GM12878 (cell line): Measurements from ENCODE around the gene EDEM2. TPM values are rescaled to one million over a fixed set of nuclear protein-coding genes. Genes with fewer than 3 reads are reported as not detected.

Experiments used
- ATAC-seq: fragments of 200-7000 bp; cut with Tn5 transposase; 3 replicates; pipeline ENCODE4 v1.9.1; 2020; ENCODE audit warnings: mild to moderate bottlenecking, moderate library complexity
- BruUV-seq: library from RNA; stranded (reverse); fragments of 400-500 nt; replicated peaks from 2 replicates; lab custom pipeline; 2021; lab: Mats Ljungman, UMichigan
- CTCF ChIA-PET: fragments of 300-600 bp; sonication (Branson Sonifier 250); formaldehyde crosslinking; extraction: SDS; loops from one replicate; lab custom pipeline; 2021; ENCODE audit warnings: inconsistent platforms; lab: Yijun Ruan, JAX
- POLR2A ChIA-PET: fragments of 350-600 bp; formaldehyde crosslinking; extraction: SDS; loops from one replicate; lab custom pipeline; 2021; ENCODE audit warnings: inconsistent platforms; lab: Charles Lee
- RAD21 ChIA-PET: fragments of 300-600 bp; sonication (Branson Sonifier 250); formaldehyde crosslinking; loops from one replicate; lab custom pipeline; 2023; ENCODE audit warnings: antibody characterized with exemption; ENCODE audit not compliant: unreplicated experiment; lab: Charles Lee
- SMC1A ChIA-PET: fragments of 300-600 bp; sonication (Branson Sonifier 250); formaldehyde crosslinking; loops from one replicate; lab custom pipeline; 2023; ENCODE audit not compliant: unreplicated experiment, uncharacterized antibody; lab: Charles Lee
- DNase-seq: peaks from one replicate; pipeline ENCODE4 v3.0.0-alpha.2; 2011; ENCODE audit warnings: low read depth, low spot score
- FAIRE-seq: peaks from 3 replicates; lab custom pipeline; 2011; peaks lifted over from hg19 to GRCh38; lab: Jason Lieb, UNC
- H2AFZ ChIP-seq: 2 replicates; pipeline ENCODE4 v1.6.0; 2011; ENCODE audit warnings: low read depth, low read length, control low read depth; ENCODE audit not compliant: control insufficient read depth
- H3K27ac ChIP-seq: 2 replicates; pipeline ENCODE4 v1.5.1; 2011; ENCODE audit warnings: control low read depth; ENCODE audit not compliant: control insufficient read depth, insufficient read depth
- H3K27me3 ChIP-seq, 2 experiments: replicated peaks in 1 of 2; 2 replicates each; pipeline versions ENCODE4 v1.6.0 to v1.6.1; 2011; ENCODE audit warnings: low read length in 1 of 2; ENCODE audit not compliant: control insufficient read depth in 2 of 2, insufficient read depth in 2 of 2
- H3K36me3 ChIP-seq, 2 experiments: 2 replicates each; pipeline ENCODE4 v1.5.1; 2011; ENCODE audit warnings: low read length in 1 of 2; ENCODE audit not compliant: control insufficient read depth in 2 of 2, insufficient read depth in 2 of 2
- H3K4me1 ChIP-seq: 2 replicates; pipeline ENCODE4 v1.6.1; 2011; ENCODE audit warnings: mild to moderate bottlenecking, low read length, moderate library complexity, mixed read lengths; ENCODE audit not compliant: control insufficient read depth, insufficient read depth
- H3K4me2 ChIP-seq: 2 replicates; pipeline ENCODE4 v1.6.0; 2011; ENCODE audit warnings: control low read depth; ENCODE audit not compliant: control insufficient read depth, insufficient read depth
- H3K4me3 ChIP-seq: fragments of 200-600 bp; sonication (generic); 2 replicates; pipeline ENCODE4 v1.5.1; 2016
- H3K79me2 ChIP-seq: 2 replicates; pipeline ENCODE4 v1.6.0; 2011; ENCODE audit warnings: low read length; ENCODE audit not compliant: control insufficient read depth, insufficient read depth
- H3K9ac ChIP-seq: 2 replicates; pipeline ENCODE4 v1.8.0; 2011; ENCODE audit warnings: low read length, control low read depth, mixed read lengths; ENCODE audit not compliant: control insufficient read depth, insufficient read depth
- H3K9me3 ChIP-seq: replicated peaks from 3 replicates; pipeline ENCODE4 v1.5.1; 2011; ENCODE audit warnings: mild to moderate bottlenecking, low read length; ENCODE audit not compliant: control insufficient read depth, insufficient read depth
- H4K20me1 ChIP-seq: 2 replicates; pipeline ENCODE4 v1.6.0; 2011; ENCODE audit not compliant: control insufficient read depth, insufficient read depth
- BCL3 ChIP-seq: IDR thresholded peaks from 2 replicates; pipeline ENCODE4 v1.6.1; 2011; ENCODE audit warnings: borderline replicate concordance, low read depth, mild to moderate bottlenecking, moderate library complexity, low read length; ENCODE audit not compliant: insufficient read depth, poor library complexity, severe bottlenecking
- HCFC1 ChIP-seq: fragments of 150-350 bp; IDR thresholded peaks from 2 replicates; pipeline ENCODE4 v1.6.1; 2014; ENCODE audit warnings: low read length
- HSF1 ChIP-seq: fragments of 150-350 bp; IDR thresholded peaks from 2 replicates; pipeline ENCODE4 v1.6.1; 2014; ENCODE audit warnings: mild to moderate bottlenecking, low read depth, low read length
- NR2C2 ChIP-seq: IDR thresholded peaks from 2 replicates; pipeline ENCODE4 v1.6.1; 2011; ENCODE audit warnings: borderline replicate concordance, low read depth; ENCODE audit not compliant: control insufficient read depth, insufficient read length
- RB1 ChIP-seq: fragments of 450-650 bp; formaldehyde crosslinking; IDR thresholded peaks from 2 replicates; pipeline ENCODE4 v1.6.1; 2017; ENCODE audit warnings: mild to moderate bottlenecking, borderline replicate concordance
- SMAD5 ChIP-seq: IDR thresholded peaks from 2 replicates; pipeline ENCODE4 v1.6.1; 2016; ENCODE audit warnings: antibody characterized with exemption, low read depth
- SP1 ChIP-seq: IDR thresholded peaks from one replicate; pipeline ENCODE4 v1.6.1; 2011; ENCODE audit warnings: low read depth, low read length
- TCF3 ChIP-seq: IDR thresholded peaks from 2 replicates; pipeline ENCODE4 v1.6.1; 2012; ENCODE audit warnings: low read depth, mild to moderate bottlenecking, low read length, borderline replicate concordance; ENCODE audit not compliant: insufficient read depth
- ZSCAN29 ChIP-seq: fragments of 450-650 bp; IDR thresholded peaks from 2 replicates; pipeline ENCODE4 v1.6.1; 2017; ENCODE audit warnings: mild to moderate bottlenecking, moderate library complexity
- WGBS: methylation state at CpG from one replicate; pipeline ENCODE4 v1.1.6; 2016; ENCODE audit warnings: low lambda C conversion rate; ENCODE audit not compliant: insufficient replicate concordance, insufficient coverage; ENCODE audit errors: missing lambda C conversion rate; 5-methylcytosine and 5-hydroxymethylcytosine counted together
- in situ Hi-C: fragments of 300-500 bp; cut with MboI; formaldehyde crosslinking; loops from 9 replicates; pipeline ENCODE4 v1.14.3; 2018; ENCODE audit warnings: mixed read lengths
- intact Hi-C: fragments of 100-400 bp; cut with micrococcal nuclease; formaldehyde crosslinking; loops from one replicate; pipeline ENCODE4 v1.14.2; 2022; ENCODE audit not compliant: unreplicated experiment
- polyA plus RNA-seq, 11 experiments: library from polyadenylated mRNA; depleted of rRNA in 4 of 11; unstranded in 6 of 11; stranded (reverse) in 5 of 11; fragments of >200 nt; fragmentation: Nextera tagmentation in 4 of 11; fragmentation: Illumina TruSeq in 1 of 11; extraction: Ambion mirVana in 4 of 11; extraction: Trizol in 1 of 11; gene quantifications; 1 replicate in 1 of 11; 2 replicates in 10 of 11; pipeline versions ENCODE4 v1.2.1 to v1.2.3, GENCODE V29; 2011 to 2016; ENCODE audit warnings: inconsistent platforms in 2 of 11, missing spikeins in 2 of 11, low read depth in 1 of 11
- total RNA-seq, 4 experiments: library from RNA; depleted of rRNA in 3 of 4; stranded (reverse); fragments of >200 nt in 3 of 4; fragmentation: Illumina TruSeq in 1 of 4; extraction: Trizol in 1 of 4; gene quantifications; 2 replicates each; pipeline versions ENCODE4 v1.2.1 to v1.2.3, GENCODE V29; 2013 to 2021
- TF ChIP-seq, protein P1 (sequence below): fragments of 450-650 bp; formaldehyde crosslinking; IDR thresholded peaks from 2 replicates; pipeline ENCODE4 v1.5.0; 2022; ENCODE audit warnings: mild to moderate bottlenecking, missing genetic modification characterization

The EDEM2 gene
- total and polyA plus RNA-seq, 10 of the 15 experiments (the other 5 are each of a cell fraction or from before 2014, with no cell fraction given) = 9.9 to 24.8 (median 14.8) TPM

- H3K27me3 ChIP-seq = no peaks in the 10 kb centered on the region
- FAIRE-seq (no peak), DNase-seq (no peak), ATAC-seq (no peak)
- H3K4me1 ChIP-seq = no peaks in the 10 kb centered on the region
- H3K36me3 ChIP-seq = no peaks in the 10 kb centered on the region
- ChIA-PET POLR2A (interaction anchor here (0.6 kb wide), 1 partner anchor 13 kb away, joined by 3 read pairs; no protein-coding TSS in a partner anchor), RAD21 (no interaction called here), SMC1A (interaction anchor here (1.2 kb wide), 1 partner anchor 276 kb away, joined by 3 read pairs; no protein-coding TSS in a partner anchor), CTCF (interaction anchor here (0.5 to 1.4 kb wide), 2 partner anchors 11 to 24 kb away, joined by 3 to 4 read pairs; no protein-coding TSS in a partner anchor)
- no TSS peak for BruUV-seq
- intact Hi-C loops (no loop called here), in situ Hi-C loops (no loop called here)
- TF ChIP-seq NR2C2 (no peak), TCF3 (no peak), BCL3 (no peak), ZSCAN29 (no peak), RB1 (no peak), HCFC1 (no peak), SMAD5 (no peak), HSF1 (no peak), SP1 (no peak)
- TF ChIP-seq, protein P1, sequence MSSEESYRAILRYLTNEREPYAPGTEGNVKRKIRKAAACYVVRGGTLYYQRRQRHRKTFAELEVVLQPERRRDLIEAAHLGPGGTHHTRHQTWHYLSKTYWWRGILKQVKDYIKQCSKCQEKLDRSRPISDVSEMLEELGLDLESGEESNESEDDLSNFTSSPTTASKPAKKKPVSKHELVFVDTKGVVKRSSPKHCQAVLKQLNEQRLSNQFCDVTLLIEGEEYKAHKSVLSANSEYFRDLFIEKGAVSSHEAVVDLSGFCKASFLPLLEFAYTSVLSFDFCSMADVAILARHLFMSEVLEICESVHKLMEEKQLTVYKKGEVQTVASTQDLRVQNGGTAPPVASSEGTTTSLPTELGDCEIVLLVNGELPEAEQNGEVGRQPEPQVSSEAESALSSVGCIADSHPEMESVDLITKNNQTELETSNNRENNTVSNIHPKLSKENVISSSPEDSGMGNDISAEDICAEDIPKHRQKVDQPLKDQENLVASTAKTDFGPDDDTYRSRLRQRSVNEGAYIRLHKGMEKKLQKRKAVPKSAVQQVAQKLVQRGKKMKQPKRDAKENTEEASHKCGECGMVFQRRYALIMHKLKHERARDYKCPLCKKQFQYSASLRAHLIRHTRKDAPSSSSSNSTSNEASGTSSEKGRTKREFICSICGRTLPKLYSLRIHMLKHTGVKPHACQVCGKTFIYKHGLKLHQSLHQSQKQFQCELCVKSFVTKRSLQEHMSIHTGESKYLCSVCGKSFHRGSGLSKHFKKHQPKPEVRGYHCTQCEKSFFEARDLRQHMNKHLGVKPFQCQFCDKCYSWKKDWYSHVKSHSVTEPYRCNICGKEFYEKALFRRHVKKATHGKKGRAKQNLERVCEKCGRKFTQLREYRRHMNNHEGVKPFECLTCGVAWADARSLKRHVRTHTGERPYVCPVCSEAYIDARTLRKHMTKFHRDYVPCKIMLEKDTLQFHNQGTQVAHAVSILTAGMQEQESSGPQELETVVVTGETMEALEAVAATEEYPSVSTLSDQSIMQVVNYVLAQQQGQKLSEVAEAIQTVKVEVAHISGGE (CRISPR knock-in tag) = no peak
- no peaks in the 10 kb centered on the region for H4K20me1 ChIP-seq
- 75% methylated on average over 5 of the region's 5 CpGs for WGBS
- H3K9me3 ChIP-seq = no peaks in the 10 kb centered on the region
- H2AFZ ChIP-seq = no peak overlapping the region
- no peak overlapping the region for H3K27ac ChIP-seq
- H3K79me2 ChIP-seq = no peaks in the 10 kb centered on the region
- H3K4me3 ChIP-seq = no peak overlapping the region
- H3K9ac ChIP-seq = no peak overlapping the region
- no peak overlapping the region for H3K4me2 ChIP-seq
Measured at GRCh38 chr20:35180266-35180665, 33.1 kb upstream of the EDEM2 start.
